ENCODE results near the gene ARID3A.

DNA sequence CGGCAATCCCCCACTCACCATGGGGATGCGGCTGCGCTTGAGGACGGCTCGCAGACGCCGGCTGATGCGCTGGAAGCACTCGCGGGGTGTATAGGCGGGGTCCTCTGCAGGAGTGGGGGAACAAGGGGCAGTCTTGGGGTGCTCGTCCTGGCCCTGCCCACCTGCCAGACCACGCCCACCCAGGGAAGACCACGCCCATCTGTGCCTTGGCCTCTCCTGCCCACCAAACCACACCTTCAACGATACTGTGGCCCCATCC is 25.9 kb upstream of the ARID3A start:
- TF ChIP-seq POLR2A (IDR thresholded peaks at IDR 0.05; ENCODE audit: low read length) (no peak), GATA1 (IDR thresholded peaks at IDR 0.05; ENCODE audit: low read depth, low read length) (no peak)

All from erythroblast (primary cell).